Psoas muscle (tissue), 8 donors: ENCODE measurements around the gene BBS12. TPM values are rescaled to one million over a fixed set of nuclear protein-coding genes. Genes with fewer than 3 reads are reported as not detected.
A peak's percentile ranks its signal among the peaks of the same experiment; 100 is the strongest.

Experiments used
- ATAC-seq, 4 donors: fragments of 200-7000 bp; cut with Tn5 transposase; one replicate each; pipeline ENCODE4 v1.9.1; 2020; ENCODE audit warnings: moderate library complexity in 3 of 4, mild to moderate bottlenecking in 2 of 4
- DNase-seq, 2 donors: peaks; one replicate each; pipeline ENCODE4 v3.0.0-alpha.2; 2020
- H3K27ac ChIP-seq: fragments of 200-600 bp; one replicate; pipeline ENCODE4 v1.8.0; 2022
- H3K27me3 ChIP-seq, 3 donors: fragments of 200-600 bp in 1 of 3; one replicate each; pipeline versions ENCODE4 v1.6.1 to v1.8.0; 2013 to 2022; ENCODE audit warnings: low read length in 2 of 3, mild to moderate bottlenecking in 2 of 3, moderate library complexity in 1 of 3; ENCODE audit not compliant: insufficient read depth in 3 of 3
- H3K36me3 ChIP-seq, 2 donors: fragments of 200-600 bp in 1 of 2; one replicate each; pipeline versions ENCODE4 v1.6.1 to v1.8.0; 2013 to 2022; ENCODE audit warnings: low read depth in 1 of 2, mild to moderate bottlenecking in 1 of 2, moderate library complexity in 1 of 2; ENCODE audit not compliant: insufficient read depth in 1 of 2
- H3K4me1 ChIP-seq: fragments of 200-600 bp; one replicate; pipeline ENCODE4 v1.8.0; 2022
- H3K4me3 ChIP-seq: fragments of 200-600 bp; one replicate; pipeline ENCODE4 v1.8.0; 2022; ENCODE audit warnings: mild to moderate bottlenecking
- H3K9me3 ChIP-seq: fragments of 200-600 bp; one replicate; pipeline ENCODE4 v1.8.0; 2022
- WGBS, 3 donors: extraction: QIAGEN DNeasy Blood & Tissue Kit; methylation state at CpG; one replicate each; pipeline versions ENCODE4 v1.1.6 to v1.1.7; 2013; 5-methylcytosine and 5-hydroxymethylcytosine counted together
- intact Hi-C, 2 donors: fragments of 100-400 bp; cut with DNase I; formaldehyde crosslinking; loops; one replicate each; pipeline versions ENCODE4 v1.11.0 to v1.14.2; 2022
- long read RNA-seq, 2 donors: library from polyadenylated mRNA; unstranded; transcript quantifications; one replicate each; pipeline ENCODE4 v2.0.0, GENCODE V29; 2021
- polyA plus RNA-seq, 3 donors: library from polyadenylated mRNA; stranded (reverse); fragments of 200-250 nt; gene quantifications; one replicate each; pipeline ENCODE4 v1.2.3, GENCODE V29; 2013
- total RNA-seq, 4 donors: library from RNA; stranded (reverse); fragmentation: NEBNext Ultra II Directional in 2 of 4; extraction: Animal tissue kit (Norgen Biotek cat#: 25700) in 2 of 4; gene quantifications; one replicate each; pipeline versions ENCODE4 v1.2.1 to v1.2.4, GENCODE V29; 2021 to 2023
- TF ChIP-seq, protein P1 (sequence below): fragments of 200-600 bp; IDR thresholded peaks from one replicate; pipeline ENCODE4 v1.8.0; 2022; ENCODE audit warnings: antibody characterized with exemption
- donor health status: healthy with polysubstance abuse.
- donor health status: DM: no; HTN: no; CAD: no; lungs with moderate emphysema.
- donor health status: Bipolar disorder and iron deficiency.
- donor health status: healthy.
- donor health status: DM: yes; HTN: yes; CAD: no.
- donor health status: DM: no; HTN: no; CAD: no.
- donor health status: DM: no; HTN: no; CAD: no.
- donor health status: DM: yes; HTN: yes; CAD: no.

BBS12 gene
- 1 to 10 TPM in 3 of 4 donors, under 1 TPM in 1; 0.54 to 1.6 (median 1.1) TPM for total RNA-seq
- 1 to 10 TPM in 1 of 3 donors, under 1 TPM in 2; 0.76 to 5.4 (median 0.87) TPM for polyA plus RNA-seq
- long read RNA-seq, donor 1, partial matches to known transcripts: 0 of 1 reads
- long read RNA-seq, donor 1, other reads (novel, unspliced or antisense): 0 of 1 reads
- long read RNA-seq, donor 2, transcript BBS12-201 (2 exons, 3,244 nt): major isoform, 6 of 6 reads
- long read RNA-seq, donor 2, partial matches to known transcripts: 0 of 6 reads
- long read RNA-seq, donor 2, other reads (novel, unspliced or antisense): 0 of 6 reads

DNA sequence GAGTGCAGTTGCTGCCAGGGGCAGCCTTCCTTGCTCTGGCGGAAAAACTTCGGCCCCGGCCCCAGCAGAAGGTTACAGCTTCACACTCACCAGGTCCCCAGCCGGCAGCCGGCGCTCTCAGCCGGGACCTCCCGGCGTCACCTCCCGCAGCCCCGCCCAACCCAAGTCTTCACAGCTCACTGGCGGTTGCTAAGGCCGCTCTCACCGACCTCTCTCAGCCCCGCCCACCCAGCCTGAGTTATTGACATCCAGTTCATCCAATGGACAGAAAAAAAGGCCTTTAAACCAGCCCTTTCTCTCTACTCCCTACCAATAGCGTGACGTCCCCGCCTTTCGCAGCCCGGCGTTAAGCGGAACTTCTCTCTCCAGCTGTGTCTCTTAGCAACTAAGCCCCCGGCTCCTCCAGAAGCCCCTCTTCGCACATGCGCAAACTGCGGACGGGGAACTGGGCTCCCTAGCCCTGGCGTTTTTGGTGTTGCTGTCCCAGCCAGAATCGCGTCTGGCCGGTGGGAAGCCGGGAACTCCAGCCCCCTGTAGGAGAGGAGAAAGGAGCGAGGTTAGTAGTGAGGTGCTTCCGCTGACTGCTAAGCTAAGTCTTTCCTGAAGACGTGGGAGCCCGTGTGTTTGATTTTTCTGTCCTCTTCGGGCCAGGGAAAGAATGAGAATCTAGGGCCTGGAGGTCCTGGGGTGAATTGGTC is at the start of gene BBS12:
Gene BBS12 (plus strand): TSS at position 376 of the 698 bp plus-strand sequence. CDS start 9,189 bp downstream, outside the sequence.
- Histone ChIP-seq H3K4me3 (peak within 1 kb of the TSS; percentile 89), H3K36me3 (no peaks in the 10 kb centered on the region), H3K9me3 (no peaks in the 10 kb centered on the region), H3K27ac (peak within 1 kb of the TSS; percentile 75), H3K27me3 (no peaks in the 10 kb centered on the region), H3K4me1 (peaks cover 6% of the 10 kb centered on the region)
- TF ChIP-seq, protein P1, sequence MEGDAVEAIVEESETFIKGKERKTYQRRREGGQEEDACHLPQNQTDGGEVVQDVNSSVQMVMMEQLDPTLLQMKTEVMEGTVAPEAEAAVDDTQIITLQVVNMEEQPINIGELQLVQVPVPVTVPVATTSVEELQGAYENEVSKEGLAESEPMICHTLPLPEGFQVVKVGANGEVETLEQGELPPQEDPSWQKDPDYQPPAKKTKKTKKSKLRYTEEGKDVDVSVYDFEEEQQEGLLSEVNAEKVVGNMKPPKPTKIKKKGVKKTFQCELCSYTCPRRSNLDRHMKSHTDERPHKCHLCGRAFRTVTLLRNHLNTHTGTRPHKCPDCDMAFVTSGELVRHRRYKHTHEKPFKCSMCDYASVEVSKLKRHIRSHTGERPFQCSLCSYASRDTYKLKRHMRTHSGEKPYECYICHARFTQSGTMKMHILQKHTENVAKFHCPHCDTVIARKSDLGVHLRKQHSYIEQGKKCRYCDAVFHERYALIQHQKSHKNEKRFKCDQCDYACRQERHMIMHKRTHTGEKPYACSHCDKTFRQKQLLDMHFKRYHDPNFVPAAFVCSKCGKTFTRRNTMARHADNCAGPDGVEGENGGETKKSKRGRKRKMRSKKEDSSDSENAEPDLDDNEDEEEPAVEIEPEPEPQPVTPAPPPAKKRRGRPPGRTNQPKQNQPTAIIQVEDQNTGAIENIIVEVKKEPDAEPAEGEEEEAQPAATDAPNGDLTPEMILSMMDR: no peak
- WGBS, 3 donors: 0% methylated on average over 37 of the region's 37 CpGs
- ATAC-seq (peak; percentile 99 to 100 (median 100)), DNase-seq (peak; percentile 98)
- intact Hi-C loops: loop anchor here in 1 of 2 donors (5.0 kb wide), 1 partner anchor 190 kb away; the partner anchor contains the start of gene NUDT6

DNA sequence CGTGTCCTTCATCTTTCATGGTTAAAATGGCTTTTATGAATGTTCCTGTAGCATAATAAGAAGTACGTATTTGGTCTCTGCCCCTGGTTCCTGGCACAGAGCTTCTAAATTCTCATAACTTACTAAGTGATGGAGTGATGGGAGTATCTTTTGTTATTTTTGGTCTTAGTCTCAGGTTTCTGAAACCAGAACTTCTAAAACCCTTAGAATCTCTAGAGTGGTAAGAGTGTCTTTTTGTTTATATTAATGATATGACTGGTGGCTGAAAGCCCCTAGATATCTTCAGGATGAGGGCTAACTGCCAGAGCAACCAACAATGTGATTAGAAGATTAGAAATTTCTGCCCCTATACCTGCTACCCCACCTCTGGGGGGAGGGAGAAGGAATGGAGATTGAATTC is 45.8 kb upstream of the BBS12 start:
- H3K27me3 ChIP-seq: no peaks in the 10 kb centered on the region
- no peak overlapping the region for H3K4me3 ChIP-seq
- WGBS, 3 donors: 91 to 97% (median 93%) methylated on average over 2 of the region's 2 CpGs
- DNase-seq (no peak), ATAC-seq (no peak)
- no peaks in the 10 kb centered on the region for H3K9me3 ChIP-seq
- TF ChIP-seq, protein P1: no peak
- peaks cover 8% of the 10 kb centered on the region for H3K4me1 ChIP-seq
- no peak overlapping the region for H3K27ac ChIP-seq
- no peaks in the 10 kb centered on the region for H3K36me3 ChIP-seq
- intact Hi-C loops: no loop called here

DNA sequence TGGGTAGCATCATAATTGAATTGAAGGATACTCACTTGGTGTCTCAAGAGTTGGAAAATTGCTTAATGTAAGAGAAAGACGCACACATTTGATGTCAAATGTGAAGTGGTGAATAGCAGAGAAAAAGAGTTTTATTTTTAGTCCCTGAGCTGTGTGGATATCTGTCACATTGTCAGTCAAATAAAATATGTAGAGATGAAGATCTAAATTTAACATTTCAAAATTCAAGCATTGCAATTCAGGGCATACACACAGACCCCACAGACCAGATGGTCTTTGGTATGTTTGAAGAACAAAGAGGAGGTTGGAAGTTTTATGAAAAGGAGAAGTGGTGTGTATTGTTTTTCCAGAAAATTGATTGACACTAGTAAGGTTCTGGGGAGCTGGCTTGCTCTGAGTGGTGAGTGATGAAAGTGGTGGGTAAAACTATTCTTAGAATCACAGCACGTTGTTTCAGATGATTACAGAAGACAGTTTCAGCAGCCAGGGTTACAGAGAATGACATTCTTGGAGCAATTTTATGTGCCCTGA is 44.9 kb upstream of the BBS12 start:
- Histone ChIP-seq H3K27me3 (no peaks in the 10 kb centered on the region), H3K4me3 (no peak overlapping the region), H3K27ac (no peak overlapping the region), H3K36me3 (no peaks in the 10 kb centered on the region), H3K9me3 (no peaks in the 10 kb centered on the region), H3K4me1 (peaks cover 8% of the 10 kb centered on the region)
- no peak for DNase-seq
- ATAC-seq: peak; percentile 61 to 89 (median 75)
- intact Hi-C loops: no loop called here
- 41 to 51% (median 44%) methylated on average over 2 of the region's 2 CpGs for WGBS, 3 donors
- TF ChIP-seq, protein P1: no peak

DNA sequence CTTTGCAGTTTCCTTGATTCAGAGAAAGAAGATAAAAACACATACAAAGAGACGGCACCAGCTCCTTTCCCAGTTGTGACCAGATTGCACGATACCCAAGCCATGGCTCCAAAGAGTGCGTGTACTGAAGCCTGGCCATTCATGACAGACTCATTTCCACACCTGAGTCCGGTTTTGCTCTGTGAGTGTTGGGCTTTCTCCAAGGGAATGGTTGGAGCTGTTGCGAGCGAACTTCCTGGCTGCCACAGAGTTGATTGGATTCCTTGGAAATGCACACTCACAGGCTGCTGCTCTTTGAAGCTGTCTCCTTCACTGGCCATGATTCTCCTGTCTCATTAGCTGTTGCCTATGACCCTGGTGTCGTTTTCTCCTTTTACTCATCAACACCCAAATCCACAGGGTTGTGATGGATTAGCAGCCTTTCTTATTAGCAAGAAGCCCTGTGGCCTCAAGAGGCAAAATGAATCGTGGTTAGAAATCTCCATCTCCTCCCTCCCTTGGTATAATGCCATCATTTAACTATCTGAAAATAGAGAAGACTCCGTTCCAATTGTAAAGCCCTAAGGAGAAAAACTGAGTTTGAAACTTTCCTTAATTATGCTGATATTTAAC is 43.9 kb upstream of the BBS12 start:
- H3K27ac ChIP-seq: no peak overlapping the region
- TF ChIP-seq, protein P1: no peak
- no peaks in the 10 kb centered on the region for H3K27me3 ChIP-seq
- H3K4me3 ChIP-seq: peak overlapping the region; percentile 24
- H3K36me3 ChIP-seq: no peaks in the 10 kb centered on the region
- peaks cover 8% of the 10 kb centered on the region for H3K4me1 ChIP-seq
- DNase-seq (no peak), ATAC-seq (peak in 3 of 4 donors; percentile 49 to 54 (median 53))
- H3K9me3 ChIP-seq: no peaks in the 10 kb centered on the region
- intact Hi-C loops: no loop called here
- 30 to 64% (median 41%) methylated on average over 9 of the region's 9 CpGs for WGBS, 3 donors
